T47D (cell line): Measurements from ENCODE around the gene MINDY1.
A peak's percentile ranks its signal among the peaks of the same experiment; 100 is the strongest.

Source experiments
- DNase-seq, 2 experiments: peaks; one replicate each; pipeline versions ENCODE4 v3.0.0 to v3.0.0-alpha.2; 2011 to 2012; ENCODE audit warnings: low read depth in 1 of 2, low spot score in 1 of 2
- JUND ChIP-seq: IDR thresholded peaks from 2 replicates; pipeline ENCODE4 v1.6.1; 2012; ENCODE audit warnings: low read depth
- in situ Hi-C: cut with HindIII; loops from 2 replicates; pipeline ENCODE4 v1.10.0; 2016; ENCODE audit warnings: low sequenced_read_pairs, low pct_unique_long_range_greater_than_20kb

The MINDY1 gene, protein sequence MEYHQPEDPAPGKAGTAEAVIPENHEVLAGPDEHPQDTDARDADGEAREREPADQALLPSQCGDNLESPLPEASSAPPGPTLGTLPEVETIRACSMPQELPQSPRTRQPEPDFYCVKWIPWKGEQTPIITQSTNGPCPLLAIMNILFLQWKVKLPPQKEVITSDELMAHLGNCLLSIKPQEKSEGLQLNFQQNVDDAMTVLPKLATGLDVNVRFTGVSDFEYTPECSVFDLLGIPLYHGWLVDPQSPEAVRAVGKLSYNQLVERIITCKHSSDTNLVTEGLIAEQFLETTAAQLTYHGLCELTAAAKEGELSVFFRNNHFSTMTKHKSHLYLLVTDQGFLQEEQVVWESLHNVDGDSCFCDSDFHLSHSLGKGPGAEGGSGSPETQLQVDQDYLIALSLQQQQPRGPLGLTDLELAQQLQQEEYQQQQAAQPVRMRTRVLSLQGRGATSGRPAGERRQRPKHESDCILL

DNA sequence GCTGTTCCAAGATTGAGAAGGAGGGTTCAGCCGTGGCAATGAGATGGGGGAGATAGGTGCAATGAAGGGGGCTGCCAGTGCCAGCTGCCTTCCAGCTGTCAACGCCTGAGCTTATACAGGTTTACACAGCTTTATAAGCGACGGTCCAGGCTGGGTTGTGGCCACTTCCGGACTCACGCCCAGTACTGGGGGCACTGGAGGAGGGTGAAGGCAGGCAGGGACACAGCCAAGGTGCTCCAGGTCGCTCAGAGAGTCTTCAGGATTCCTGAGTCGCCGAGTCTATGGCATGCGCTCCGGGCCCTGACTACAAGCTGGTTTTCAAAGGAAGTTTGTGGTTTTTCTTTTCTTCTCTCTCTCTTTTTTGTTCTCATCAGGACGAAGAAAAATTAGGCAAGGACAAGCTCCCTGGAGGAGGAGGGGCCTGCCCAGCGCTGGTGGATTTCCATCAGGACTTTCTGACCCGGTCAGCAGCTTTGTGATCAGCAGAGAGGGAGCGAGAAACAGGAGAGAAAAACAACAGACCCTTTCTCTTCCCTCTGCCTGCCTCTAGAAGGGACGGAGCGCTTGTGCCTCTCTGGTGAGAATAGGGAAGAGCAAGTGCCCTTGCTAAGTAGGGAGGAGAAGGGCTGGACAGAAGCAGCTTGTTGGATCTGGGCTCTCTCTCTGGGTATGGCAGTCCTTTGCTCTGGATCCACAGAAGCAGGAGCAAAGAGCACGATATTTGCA lies at the start of gene MINDY1:
TSS of gene MINDY1 (minus strand) at position 576 of the 726 bp plus-strand sequence. CDS start 4,285 bp downstream, outside the sequence.
- peak; percentile 82 to 94 for DNase-seq
- in situ Hi-C loops = no loop called here
- TF ChIP-seq JUND = no peak

DNA sequence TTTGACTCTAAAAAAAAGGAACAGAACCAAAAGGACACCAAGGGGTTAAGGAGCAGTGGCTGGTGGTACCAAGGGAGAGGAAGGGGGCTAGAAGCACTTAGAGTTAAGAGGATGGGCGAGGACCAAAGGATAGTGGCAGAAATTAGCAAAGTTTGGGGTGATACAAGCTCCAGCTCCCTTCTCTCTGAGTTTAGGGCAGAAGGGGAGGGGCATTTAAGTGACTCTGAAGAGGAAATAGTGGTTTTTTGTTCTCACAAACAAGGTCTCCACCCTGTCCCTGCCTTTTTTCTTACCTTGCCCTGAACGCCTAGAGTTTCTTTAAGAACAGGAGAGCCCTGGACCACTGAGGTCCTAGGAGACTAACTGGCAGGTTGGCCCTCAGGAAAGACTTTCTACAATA lies 49.4 kb upstream of the MINDY1 start:
- in situ Hi-C loops = no loop called here
- no peak for TF ChIP-seq JUND
- no peak for DNase-seq

GRCh38 chr1:151055581-151055980 lies 48.9 kb upstream of the MINDY1 start:
- in situ Hi-C loops = no loop called here
- no peak for TF ChIP-seq JUND
- no peak for DNase-seq

GRCh38 chr1:151054971-151055547 lies 48.4 kb upstream of the MINDY1 start:
- in situ Hi-C loops = no loop called here
- no peak for DNase-seq
- no peak for TF ChIP-seq JUND

DNA sequence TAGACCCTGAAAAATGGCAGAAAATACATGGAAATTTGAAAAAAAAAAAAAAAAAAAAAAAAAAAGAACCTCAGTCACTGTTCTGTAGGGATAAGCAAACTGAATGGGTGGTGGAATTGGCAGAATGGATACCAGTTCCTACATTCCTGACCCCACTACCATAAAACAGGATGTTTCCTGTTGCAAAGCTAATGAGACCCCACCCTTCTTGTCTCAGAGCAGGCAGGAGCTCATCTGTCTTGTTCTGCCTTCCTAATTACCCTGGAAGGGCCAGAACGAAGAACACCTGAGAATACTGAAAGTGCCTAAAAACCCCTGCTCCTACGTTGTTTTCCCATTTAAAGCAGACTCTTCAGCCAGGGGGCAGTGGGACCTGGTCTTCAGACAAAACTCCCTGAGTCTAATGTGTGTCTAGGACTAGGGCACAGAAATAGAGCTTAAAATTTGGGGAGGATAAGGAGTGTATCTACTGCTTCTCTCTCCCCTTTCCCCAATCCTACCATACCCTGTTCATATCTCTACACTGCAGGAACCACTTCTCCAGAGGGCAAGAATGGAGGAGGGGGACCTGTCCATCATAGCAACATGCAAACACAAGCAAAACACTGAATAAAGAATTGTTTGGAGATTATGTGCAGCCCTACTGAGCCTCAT lies 44.8 kb upstream of the MINDY1 start:
- in situ Hi-C loops = no loop called here
- TF ChIP-seq JUND = no peak
- DNase-seq = no peak

GRCh38 chr1:151050051-151050688 lies 43.5 kb upstream of the MINDY1 start:
- in situ Hi-C loops = no loop called here

DNA sequence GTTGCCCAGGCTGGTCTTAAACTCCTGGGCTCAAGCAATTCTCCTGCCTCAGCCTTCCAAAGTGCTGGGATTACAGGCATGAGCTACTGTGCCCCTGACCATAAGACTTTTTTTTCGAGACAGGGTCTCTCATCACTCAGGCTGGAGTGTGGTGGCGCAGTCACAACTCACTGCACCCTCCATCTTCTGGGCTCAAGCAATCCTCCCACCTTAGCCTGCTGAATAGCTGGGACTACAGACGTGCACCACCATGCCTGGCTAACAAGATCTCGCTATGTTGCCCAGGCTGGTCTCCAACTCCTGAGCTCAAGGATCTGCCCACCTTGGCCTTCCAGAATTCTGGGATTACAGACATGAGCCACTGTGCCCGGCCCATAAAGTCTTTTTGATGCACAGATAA lies 42.8 kb upstream of the MINDY1 start:
- in situ Hi-C loops = no loop called here
- no peak for DNase-seq
- no peak; the same call in 1 of the 2 replicates for TF ChIP-seq JUND

More at GRCh38 chr1:151050051-151050688, 43.5 kb upstream of the MINDY1 start:
- DNase-seq = no peak
- TF ChIP-seq JUND = no peak; the same call in 1 of the 2 replicates

GRCh38 chr1:151048645-151049032 lies 41.9 kb upstream of the MINDY1 start:
- DNase-seq = no peak
- TF ChIP-seq JUND = no peak
- in situ Hi-C loops = no loop called here

- TF ChIP-seq JUND = no peak
- DNase-seq = peak; percentile 76 to 82
- in situ Hi-C loops = no loop called here
Measured at GRCh38 chr1:151047925-151048644, 41.4 kb upstream of the MINDY1 start.

GRCh38 chr1:151047591-151047924 lies 40.9 kb upstream of the MINDY1 start, which contains the start of gene C1orf56:
Gene C1orf56 (plus strand): TSS chr1:151047751. CDS start chr1:151047848, 97 bp downstream.
- no peak for TF ChIP-seq JUND
- in situ Hi-C loops = no loop called here
- peak; percentile 67 to 75 for DNase-seq

- TF ChIP-seq JUND = no peak
- in situ Hi-C loops = no loop called here
- no peak for DNase-seq
Measured at GRCh38 chr1:151043163-151043562, 36.5 kb upstream of the MINDY1 start.
